GM23248 (cell line): ENCODE measurements around the gene RARA. TPM values are rescaled to one million over a fixed set of nuclear protein-coding genes. Genes with fewer than 3 reads are reported as not detected.
A peak's percentile ranks its signal among the peaks of the same experiment; 100 is the strongest.

Source experiments
- DNase-seq: peaks from one replicate; pipeline ENCODE4 v3.0.0-alpha.2; 2015
- H2AFZ ChIP-seq: fragments of 200-600 bp; sonication (generic); 2 replicates; pipeline ENCODE4 v1.6.1; 2016; ENCODE audit warnings: antibody characterized with exemption
- H3F3A ChIP-seq: fragments of 200-600 bp; sonication (generic); 2 replicates; pipeline ENCODE4 v1.6.1; 2016; ENCODE audit warnings: mild to moderate bottlenecking, antibody characterized with exemption, mixed run types; ENCODE audit not compliant: insufficient read depth
- H3K27ac ChIP-seq: fragments of 200-600 bp; sonication (generic); 2 replicates; pipeline ENCODE4 v1.5.1; 2016; ENCODE audit warnings: mild to moderate bottlenecking
- H3K27me3 ChIP-seq: fragments of 200-600 bp; sonication (generic); replicated peaks from 2 replicates; pipeline ENCODE4 v1.6.1; 2016; ENCODE audit warnings: mild to moderate bottlenecking; ENCODE audit not compliant: insufficient read depth
- H3K36me3 ChIP-seq: fragments of 200-600 bp; sonication (generic); 2 replicates; pipeline ENCODE4 v1.6.1; 2016; ENCODE audit warnings: low read depth, mild to moderate bottlenecking
- H3K4me1 ChIP-seq: fragments of 200-600 bp; sonication (generic); 2 replicates; pipeline ENCODE4 v1.6.1; 2016; ENCODE audit warnings: mild to moderate bottlenecking; ENCODE audit not compliant: insufficient read depth
- H3K4me2 ChIP-seq: fragments of 200-600 bp; sonication (generic); one replicate; pipeline ENCODE4 v1.6.1; 2016; ENCODE audit warnings: mild to moderate bottlenecking; ENCODE audit not compliant: unreplicated experiment
- H3K4me3 ChIP-seq: fragments of 200-600 bp; sonication (generic); 2 replicates; pipeline ENCODE4 v1.5.1; 2016; ENCODE audit warnings: mild to moderate bottlenecking
- H3K79me2 ChIP-seq: fragments of 200-600 bp; sonication (generic); 2 replicates; pipeline ENCODE4 v1.6.1; 2016; ENCODE audit warnings: mild to moderate bottlenecking; ENCODE audit not compliant: insufficient read depth
- H3K9ac ChIP-seq: fragments of 200-600 bp; sonication (generic); 2 replicates; pipeline ENCODE4 v1.6.1; 2016; ENCODE audit warnings: mild to moderate bottlenecking
- H3K9me2 ChIP-seq: fragments of 200-600 bp; sonication (generic); 2 replicates; pipeline ENCODE4 v1.6.1; 2016; ENCODE audit warnings: mixed run types, mild to moderate bottlenecking, moderate library complexity; ENCODE audit not compliant: insufficient read depth
- H3K9me3 ChIP-seq: fragments of 200-600 bp; sonication (generic); one replicate; pipeline ENCODE4 v1.6.1; 2017; ENCODE audit warnings: low read depth
- H4K20me1 ChIP-seq: fragments of 200-600 bp; sonication (generic); 2 replicates; pipeline ENCODE4 v1.6.0; 2016; ENCODE audit not compliant: insufficient read depth
- EZH2 ChIP-seq: fragments of 200-600 bp; sonication (generic); IDR thresholded peaks from 2 replicates; pipeline ENCODE4 v1.6.1; 2018; ENCODE audit warnings: antibody characterized with exemption, mild to moderate bottlenecking; ENCODE audit not compliant: insufficient read depth, poor library complexity, severe bottlenecking
- EZH2phosphoT487 ChIP-seq: fragments of 200-600 bp; sonication (generic); IDR thresholded peaks from 2 replicates; pipeline ENCODE4 v1.6.1; 2018; ENCODE audit warnings: antibody characterized with exemption, moderate library complexity, mild to moderate bottlenecking, low read depth; ENCODE audit not compliant: insufficient read depth
- WGBS, 2 experiments: methylation state at CpG; one replicate each; pipeline ENCODE4 v1.1.6; 2015 to 2017; ENCODE audit warnings: low lambda C conversion rate in 2 of 2, low coverage in 1 of 2; ENCODE audit errors: missing lambda C conversion rate in 2 of 2; 5-methylcytosine and 5-hydroxymethylcytosine counted together
- in situ Hi-C: fragments of 300-500 bp; cut with MboI; formaldehyde crosslinking; loops from 2 replicates; pipeline ENCODE4 v1.15.0; 2020
- polyA plus RNA-seq: library from polyadenylated mRNA; unstranded; fragments of >200 nt; fragmentation: Nextera tagmentation; extraction: Ambion mirVana; gene quantifications from 2 replicates; pipeline ENCODE4 v1.2.1, GENCODE V29; 2016
- total RNA-seq: library from RNA; depleted of rRNA; stranded (reverse); fragments of >200 nt; shearing (Covaris generic); gene quantifications from 2 replicates; pipeline ENCODE4 v1.2.3, GENCODE V29; 2014

Gene RARA
- total and polyA plus RNA-seq, 2 experiments from 2014 or later, result 23.7 to 38.9 TPM

GRCh38 chr17:40313668-40314583 is 4.9 kb downstream of the RARA start:
- in situ Hi-C loops, result no loop called here

GRCh38 chr17:40314584-40314956 is 5.6 kb downstream of the RARA start:
- peak overlapping the region; percentile 31 for H3K27ac ChIP-seq
- peak overlapping the region; percentile 64 for H3K4me2 ChIP-seq
- no peaks in the 10 kb centered on the region for H3K9me3 ChIP-seq
- TF ChIP-seq EZH2phosphoT487, result no peak
- TF ChIP-seq EZH2, result no peak
- in situ Hi-C loops, result no loop called here
- peaks cover 54% of the 10 kb centered on the region for H3K4me1 ChIP-seq
- H3K27me3 ChIP-seq, result no peaks in the 10 kb centered on the region
- peaks cover 15% of the 10 kb centered on the region for H3K79me2 ChIP-seq
- no peaks in the 10 kb centered on the region for H3K9me2 ChIP-seq
- H3F3A ChIP-seq, result peaks cover 12% of the 10 kb centered on the region
- H3K36me3 ChIP-seq, result no peaks in the 10 kb centered on the region
- no peak overlapping the region for H2AFZ ChIP-seq
- H3K9ac ChIP-seq, result no peak overlapping the region
- no peaks in the 10 kb centered on the region for H4K20me1 ChIP-seq
- DNase-seq, result peak; percentile 98
- H3K4me3 ChIP-seq, result no peak overlapping the region
- 0% methylated on average over 2 to 3 of the region's 3 CpGs for WGBS, 2 experiments

More at GRCh38 chr17:40313668-40314583, 4.9 kb downstream of the RARA start:
- peaks cover 60% of the 10 kb centered on the region for H3K4me1 ChIP-seq
- no peaks in the 10 kb centered on the region for H4K20me1 ChIP-seq
- peaks cover 12% of the 10 kb centered on the region for H3F3A ChIP-seq
- H3K4me2 ChIP-seq, result peak overlapping the region; percentile 64
- no peaks in the 10 kb centered on the region for H3K9me2 ChIP-seq
- H3K36me3 ChIP-seq, result no peaks in the 10 kb centered on the region
- H3K9ac ChIP-seq, result no peak overlapping the region
- no peaks in the 10 kb centered on the region for H3K27me3 ChIP-seq
- TF ChIP-seq EZH2 (no peak), EZH2phosphoT487 (no peak)
- no peak overlapping the region for H2AFZ ChIP-seq
- peak; percentile 39 for DNase-seq
- no peaks in the 10 kb centered on the region for H3K9me3 ChIP-seq
- H3K79me2 ChIP-seq, result peaks cover 9% of the 10 kb centered on the region
- H3K27ac ChIP-seq, result peak overlapping the region; percentile 31
- H3K4me3 ChIP-seq, result no peak overlapping the region
- 66 to 82% methylated on average over 4 to 7 of the region's 7 CpGs for WGBS, 2 experiments

GRCh38 chr17:40315206-40315605 is 6.2 kb downstream of the RARA start:
- DNase-seq, result no peak
- TF ChIP-seq EZH2, result no peak
- no peak for TF ChIP-seq EZH2phosphoT487
- Histone ChIP-seq H3K9me3 (no peaks in the 10 kb centered on the region), H3K4me3 (no peak overlapping the region), H3K27ac (no peak overlapping the region), H3K9ac (no peak overlapping the region), H3K36me3 (no peaks in the 10 kb centered on the region), H3K4me1 (peaks cover 59% of the 10 kb centered on the region), H3K4me2 (no peak overlapping the region), H3F3A (peaks cover 12% of the 10 kb centered on the region), H2AFZ (no peak overlapping the region), H3K79me2 (peaks cover 22% of the 10 kb centered on the region), H3K9me2 (no peaks in the 10 kb centered on the region), H4K20me1 (no peaks in the 10 kb centered on the region), H3K27me3 (no peaks in the 10 kb centered on the region)
- in situ Hi-C loops, result no loop called here
- WGBS, 2 experiments, result 63 to 71% methylated on average over 3 of the region's 3 CpGs

GRCh38 chr17:40315678-40316570 is 6.9 kb downstream of the RARA start:
- H2AFZ ChIP-seq, result no peak overlapping the region
- 53 to 59% methylated on average over 9 of the region's 9 CpGs for WGBS, 2 experiments

More at GRCh38 chr17:40315678-40316570, 6.9 kb downstream of the RARA start:
- Histone ChIP-seq H3F3A (peaks cover 12% of the 10 kb centered on the region), H3K4me1 (peaks cover 66% of the 10 kb centered on the region), H3K4me2 (peak overlapping the region; percentile 51), H3K27ac (peak overlapping the region; percentile 95), H4K20me1 (no peaks in the 10 kb centered on the region), H3K9me3 (no peaks in the 10 kb centered on the region), H3K27me3 (no peaks in the 10 kb centered on the region), H3K4me3 (no peak overlapping the region), H3K36me3 (no peaks in the 10 kb centered on the region), H3K9me2 (no peaks in the 10 kb centered on the region), H3K79me2 (peaks cover 29% of the 10 kb centered on the region), H3K9ac (peak overlapping the region; percentile 96)
- in situ Hi-C loops, result no loop called here
- no peak for DNase-seq
- no peak for TF ChIP-seq EZH2
- TF ChIP-seq EZH2phosphoT487, result no peak
